Fibroblast of the aortic adventitia (primary cell): Measurements from ENCODE around the gene POFUT1. TPM values are rescaled to one million over a fixed set of nuclear protein-coding genes. Genes with fewer than 3 reads are reported as not detected.

Source experiments
- DNase-seq: peaks from one replicate; pipeline ENCODE4 v3.0.0-alpha.2; 2010; ENCODE audit warnings: low read depth
- H3K4me3 ChIP-seq: 2 replicates; pipeline ENCODE4 v1.5.1; 2011; ENCODE audit warnings: low read depth, mild to moderate bottlenecking, control low read depth, low read length, moderate library complexity
- total RNA-seq: library from RNA; depleted of rRNA; stranded (reverse); fragments of >200 nt; gene quantifications from 2 replicates; pipeline ENCODE4 v1.2.3, GENCODE V29; 2012; ENCODE audit warnings: low replicate concordance
- TF ChIP-seq, protein P1 (sequence below): IDR thresholded peaks from 2 replicates; pipeline ENCODE4 v1.5.1; 2011; ENCODE audit warnings: mild to moderate bottlenecking, low read length, control low read depth, inconsistent platforms; ENCODE audit not compliant: insufficient read depth

The POFUT1 gene
- total RNA-seq, 1 donor = 47.8 TPM

DNA sequence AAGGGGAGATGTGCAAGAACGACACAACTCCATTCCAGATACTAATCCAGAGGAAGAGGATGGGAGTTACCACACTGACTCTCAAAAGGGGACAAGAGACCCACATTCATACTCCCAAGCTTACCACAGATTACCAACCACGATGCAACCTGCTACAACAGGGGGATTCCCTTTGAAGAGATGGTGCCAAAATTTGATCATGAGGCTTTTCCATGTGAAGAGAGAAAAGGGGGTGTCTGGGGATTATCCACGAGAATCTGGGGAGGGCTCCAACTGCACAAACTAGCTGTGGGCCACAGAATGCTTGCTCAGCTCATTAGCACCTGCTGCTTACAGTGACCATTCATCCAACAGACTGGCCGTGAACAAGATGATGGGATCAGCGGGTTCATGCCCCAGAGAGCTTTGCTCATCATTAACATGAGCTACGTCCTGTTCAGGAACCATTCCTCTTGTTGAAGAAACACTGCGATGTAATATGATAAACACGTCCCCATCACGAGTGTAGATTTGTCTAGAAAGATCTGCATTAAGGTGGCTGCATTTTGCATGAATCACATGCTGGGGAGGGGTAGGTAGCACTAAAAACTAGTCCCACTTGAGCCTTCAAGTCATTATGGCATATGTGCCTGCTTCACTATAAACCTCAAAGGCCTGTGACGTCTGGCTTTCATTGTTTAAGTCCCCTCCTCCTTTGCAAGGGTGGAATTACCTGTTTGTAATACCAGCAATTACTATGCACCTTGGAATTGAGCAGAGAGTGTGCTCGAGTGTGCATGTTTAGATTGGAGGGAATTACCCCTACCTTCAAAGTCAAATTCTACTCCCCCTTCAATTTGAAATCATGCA is 4.1 kb upstream of the POFUT1 start:
- no peak for DNase-seq
- TF ChIP-seq, protein P1, sequence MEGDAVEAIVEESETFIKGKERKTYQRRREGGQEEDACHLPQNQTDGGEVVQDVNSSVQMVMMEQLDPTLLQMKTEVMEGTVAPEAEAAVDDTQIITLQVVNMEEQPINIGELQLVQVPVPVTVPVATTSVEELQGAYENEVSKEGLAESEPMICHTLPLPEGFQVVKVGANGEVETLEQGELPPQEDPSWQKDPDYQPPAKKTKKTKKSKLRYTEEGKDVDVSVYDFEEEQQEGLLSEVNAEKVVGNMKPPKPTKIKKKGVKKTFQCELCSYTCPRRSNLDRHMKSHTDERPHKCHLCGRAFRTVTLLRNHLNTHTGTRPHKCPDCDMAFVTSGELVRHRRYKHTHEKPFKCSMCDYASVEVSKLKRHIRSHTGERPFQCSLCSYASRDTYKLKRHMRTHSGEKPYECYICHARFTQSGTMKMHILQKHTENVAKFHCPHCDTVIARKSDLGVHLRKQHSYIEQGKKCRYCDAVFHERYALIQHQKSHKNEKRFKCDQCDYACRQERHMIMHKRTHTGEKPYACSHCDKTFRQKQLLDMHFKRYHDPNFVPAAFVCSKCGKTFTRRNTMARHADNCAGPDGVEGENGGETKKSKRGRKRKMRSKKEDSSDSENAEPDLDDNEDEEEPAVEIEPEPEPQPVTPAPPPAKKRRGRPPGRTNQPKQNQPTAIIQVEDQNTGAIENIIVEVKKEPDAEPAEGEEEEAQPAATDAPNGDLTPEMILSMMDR = no peak

DNA sequence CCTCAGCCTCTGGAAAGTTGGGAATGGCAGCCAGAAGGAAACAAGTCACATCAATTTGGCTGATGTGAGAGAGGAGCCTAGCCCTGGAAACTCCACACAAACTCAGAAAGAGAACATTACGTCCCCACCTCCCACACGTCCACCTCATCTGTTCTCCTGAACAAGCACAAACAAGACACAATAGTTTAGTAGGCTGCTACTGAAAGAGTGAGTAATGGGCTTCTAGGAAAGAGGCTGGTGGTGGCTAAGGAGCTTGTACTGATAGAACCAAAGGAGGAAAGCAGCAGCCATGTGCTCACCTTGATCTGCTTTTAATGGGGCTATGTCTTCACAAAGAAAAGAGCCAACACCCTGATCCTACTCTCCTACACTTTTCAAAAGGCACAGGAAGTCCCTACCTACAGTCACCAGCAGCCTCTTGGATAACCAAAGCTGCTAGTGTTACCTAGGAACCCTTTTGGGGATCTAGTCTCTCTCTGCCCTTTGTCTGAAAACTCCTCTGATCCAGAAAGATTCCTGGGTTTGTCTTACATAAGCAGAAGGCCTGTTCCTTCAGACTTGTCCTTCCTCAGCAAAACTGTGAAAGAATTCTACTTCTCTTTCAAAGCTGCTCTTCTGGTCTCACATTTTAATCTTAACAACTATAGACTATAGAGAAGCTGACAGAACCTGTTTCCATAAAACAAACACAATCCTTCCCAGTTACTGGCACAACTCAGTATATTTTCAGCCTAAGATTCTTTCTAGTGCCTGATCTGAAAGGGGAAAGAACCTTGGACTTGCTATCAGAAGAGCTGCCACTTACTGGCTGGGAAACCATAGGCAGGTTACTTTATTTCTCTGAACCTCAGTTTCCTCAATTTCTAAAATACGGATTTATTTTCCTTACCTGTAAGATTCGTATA is 3.2 kb upstream of the POFUT1 start:
- TF ChIP-seq, protein P1 = no peak
- DNase-seq = no peak
- H3K4me3 ChIP-seq = no peak overlapping the region

More for the DNA sequence above, 4.1 kb upstream of the POFUT1 start:
- H3K4me3 ChIP-seq = no peak overlapping the region

GRCh38 chr20:32205110-32205842 is 2.4 kb upstream of the POFUT1 start:
- no peak overlapping the region for H3K4me3 ChIP-seq
- TF ChIP-seq, protein P1 = no peak
- DNase-seq = no peak

- peak overlapping the region; percentile 96 for H3K4me3 ChIP-seq
- TF ChIP-seq, protein P1 = no peak
- DNase-seq = no peak
Observed at GRCh38 chr20:32205843-32206759, 1.6 kb upstream of the POFUT1 start.

- TF ChIP-seq, protein P1 = no peak
- H3K4me3 ChIP-seq = peak overlapping the region; percentile 96
- no peak for DNase-seq
Observed at GRCh38 chr20:32206760-32207625, 687 bp upstream of the POFUT1 start.
